Kasumi-1 (cell line): ENCODE results near the gene VPS35L.
A peak's percentile ranks its signal among the peaks of the same experiment; 100 is the strongest.
"Not testable (repeated sequence)": the region's sequence is repeated elsewhere in the genome, so short reads cannot be mapped to it uniquely, and the experiment has no call there.

Experiments used
- DNase-seq, 2 experiments: peaks; one replicate each; lab custom pipeline; 2025; lab: John Stamatoyannopoulos, UW

Gene VPS35L

DNA sequence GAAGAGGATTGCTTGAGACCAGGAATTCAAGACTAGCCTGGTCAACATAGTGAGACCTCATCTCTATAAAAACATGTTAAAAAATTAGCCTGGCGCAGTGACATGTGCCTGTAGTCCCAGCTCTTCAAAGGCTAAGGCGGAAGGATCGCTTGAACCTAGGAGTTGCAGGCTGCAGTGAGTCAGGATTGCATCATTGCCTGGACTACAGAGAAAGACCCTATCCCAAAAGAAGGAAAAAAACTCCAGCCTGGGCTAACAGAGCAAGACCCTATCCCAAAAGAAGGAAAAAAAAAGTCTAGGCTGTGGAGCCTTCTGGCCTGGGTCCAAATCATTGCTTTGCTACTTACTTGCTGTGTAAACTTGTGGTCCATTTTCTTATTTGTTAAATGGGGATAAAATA is 26.8 kb upstream of the VPS35L start:
- no peak for DNase-seq

DNA sequence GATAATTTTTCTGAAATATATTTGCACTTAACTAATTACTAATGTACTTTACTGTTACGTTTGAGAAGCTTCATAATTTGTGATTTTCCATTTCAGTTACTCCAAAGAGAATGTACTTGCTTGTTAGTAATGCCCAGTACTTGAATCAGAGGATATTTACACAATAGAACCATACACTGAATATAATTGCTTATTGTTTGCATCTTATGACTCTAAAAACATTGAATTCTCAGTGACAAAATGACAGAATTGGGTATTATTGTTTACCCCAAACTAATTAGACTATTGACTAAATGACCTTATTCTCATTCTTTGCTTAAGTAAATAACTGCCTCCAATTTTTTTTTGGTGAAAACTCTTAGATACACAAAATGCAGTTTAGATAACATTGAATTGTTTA is 22.9 kb upstream of the VPS35L start:
- DNase-seq = no peak

DNA sequence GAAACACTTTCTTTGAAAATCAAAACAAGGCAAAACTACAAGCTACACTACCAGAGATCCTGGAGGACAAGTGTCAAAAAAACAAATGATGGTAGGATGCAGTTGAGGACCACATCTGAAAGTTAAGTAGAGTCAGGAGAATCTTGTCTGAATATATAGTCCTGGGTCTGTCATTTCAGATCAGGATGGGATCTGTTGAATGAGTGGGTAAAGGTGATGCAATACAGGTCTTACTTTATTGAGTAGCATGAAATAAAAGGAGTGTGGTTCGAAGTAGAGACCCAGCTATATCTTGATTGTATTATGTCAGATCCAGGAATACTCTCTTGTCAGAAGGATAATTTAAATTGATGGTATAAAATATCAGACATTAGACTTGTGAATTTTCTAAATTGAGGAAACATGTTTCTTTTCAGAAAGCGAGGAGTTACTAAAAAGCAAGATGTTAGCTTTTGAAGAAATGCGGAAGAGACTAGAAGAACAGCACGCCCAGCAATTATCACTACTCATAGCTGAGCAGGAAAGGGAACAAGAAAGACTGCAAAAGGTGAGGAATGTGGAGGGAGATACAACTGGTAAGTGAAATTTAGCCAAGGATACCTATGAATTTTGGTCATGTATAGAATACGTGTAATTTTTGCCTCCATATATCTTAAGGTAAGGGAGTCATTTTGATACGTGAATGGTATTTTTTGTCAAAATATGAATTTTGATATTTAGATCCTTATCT is 15.1 kb upstream of the VPS35L start:
- DNase-seq = no peak

DNA sequence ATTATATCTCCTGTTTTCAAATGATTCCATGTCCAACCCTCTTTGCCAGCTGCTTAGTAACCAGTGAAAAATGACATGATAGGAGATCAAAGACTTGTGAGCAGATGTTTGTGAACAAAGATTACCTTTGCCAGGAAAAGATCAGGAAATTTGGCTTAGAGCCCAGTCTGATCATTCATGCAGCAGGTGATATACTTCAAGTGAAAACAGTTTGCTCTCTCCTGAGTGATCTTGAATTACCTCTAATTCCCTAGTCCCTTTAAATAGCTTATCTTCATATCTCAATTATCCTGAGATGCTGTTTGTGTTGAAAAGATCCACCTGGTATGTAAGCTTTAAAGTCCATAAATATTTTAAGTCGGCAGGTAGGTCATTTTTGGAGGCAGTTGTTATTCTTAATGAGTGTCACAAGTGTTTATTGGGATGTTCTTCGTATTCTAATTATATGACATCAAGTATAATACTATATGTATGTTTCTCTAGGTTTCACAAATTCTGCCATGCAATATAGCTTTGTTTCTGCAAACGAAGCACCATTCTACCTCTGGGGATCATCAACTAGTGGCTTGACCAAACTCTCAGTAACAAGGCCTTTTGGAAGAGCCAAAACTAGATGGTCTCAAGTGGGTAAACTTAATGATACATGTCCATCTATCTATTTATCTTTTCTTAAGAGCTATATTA is 13.2 kb upstream of the VPS35L start:
- DNase-seq = no peak

DNA sequence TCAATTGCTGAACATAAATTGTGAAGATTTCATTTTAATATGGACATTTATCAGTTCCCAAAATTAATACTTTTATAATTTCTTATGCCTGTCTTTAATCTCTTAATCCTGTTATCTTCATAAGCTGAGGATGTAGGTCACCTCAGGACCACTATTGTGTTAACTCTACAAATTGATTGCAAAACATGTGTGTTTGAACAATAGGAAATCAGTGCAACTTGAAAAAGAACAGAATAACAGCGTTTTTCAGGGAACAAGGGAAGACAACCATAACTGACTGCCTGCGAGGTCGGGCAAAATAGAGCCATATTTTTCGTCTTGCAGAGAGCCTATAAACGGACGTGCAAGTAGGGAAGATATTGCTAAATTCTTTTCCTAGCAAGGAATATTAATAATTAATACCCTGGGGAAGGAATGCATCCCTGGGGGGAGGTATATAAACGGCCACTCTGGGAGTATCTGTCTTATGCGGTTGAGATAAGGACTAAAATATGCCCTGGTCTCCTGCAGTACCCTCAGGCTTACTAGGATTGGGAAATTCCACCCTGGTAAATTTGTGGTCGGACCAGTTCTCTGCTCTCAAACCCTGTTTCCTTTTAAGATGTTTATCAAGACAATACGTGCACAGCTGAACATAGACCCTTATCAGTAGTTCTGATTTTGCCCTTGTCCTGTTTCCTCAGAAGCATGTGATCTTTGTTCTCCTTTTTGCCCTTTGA is 12.1 kb upstream of the VPS35L start:
- DNase-seq = not testable (repeated sequence)

DNA sequence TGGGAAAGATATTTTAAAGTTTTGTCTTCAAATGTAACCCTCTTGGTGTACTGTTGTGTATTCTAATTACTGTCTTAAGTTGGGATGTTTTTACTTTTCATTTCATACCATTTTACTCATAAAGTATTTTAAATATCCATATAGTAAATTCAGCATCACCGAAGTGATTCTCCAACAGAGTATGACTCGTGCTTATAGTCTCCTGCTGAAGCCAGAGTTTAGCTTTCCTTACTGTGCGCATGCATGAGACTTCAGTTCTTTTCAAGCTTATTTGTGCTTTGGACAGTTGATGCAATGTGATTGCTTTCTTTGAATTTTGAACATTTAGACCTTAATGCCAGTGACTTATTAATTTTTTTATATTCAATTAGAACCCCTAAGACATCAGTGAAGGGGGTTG is 7.4 kb upstream of the VPS35L start:
- DNase-seq = no peak

DNA sequence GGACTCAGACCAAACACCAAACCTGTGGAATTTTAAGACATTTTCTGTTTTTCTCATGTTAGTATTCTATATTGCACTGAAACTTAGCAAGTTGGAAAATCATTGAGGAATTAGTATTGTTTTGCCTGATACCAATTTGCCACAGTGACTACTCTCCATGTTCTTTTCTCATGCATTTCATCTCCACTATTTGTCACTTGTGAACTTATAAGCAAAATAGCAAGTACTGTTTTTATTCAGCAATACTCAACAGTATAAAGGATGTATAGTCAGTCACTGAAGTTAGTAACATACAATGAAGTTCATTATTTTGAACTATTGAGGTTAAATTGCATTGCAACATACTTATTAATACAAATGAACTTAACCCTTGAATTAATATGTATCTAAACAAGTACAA is 5.8 kb upstream of the VPS35L start:
- no peak for DNase-seq

DNA sequence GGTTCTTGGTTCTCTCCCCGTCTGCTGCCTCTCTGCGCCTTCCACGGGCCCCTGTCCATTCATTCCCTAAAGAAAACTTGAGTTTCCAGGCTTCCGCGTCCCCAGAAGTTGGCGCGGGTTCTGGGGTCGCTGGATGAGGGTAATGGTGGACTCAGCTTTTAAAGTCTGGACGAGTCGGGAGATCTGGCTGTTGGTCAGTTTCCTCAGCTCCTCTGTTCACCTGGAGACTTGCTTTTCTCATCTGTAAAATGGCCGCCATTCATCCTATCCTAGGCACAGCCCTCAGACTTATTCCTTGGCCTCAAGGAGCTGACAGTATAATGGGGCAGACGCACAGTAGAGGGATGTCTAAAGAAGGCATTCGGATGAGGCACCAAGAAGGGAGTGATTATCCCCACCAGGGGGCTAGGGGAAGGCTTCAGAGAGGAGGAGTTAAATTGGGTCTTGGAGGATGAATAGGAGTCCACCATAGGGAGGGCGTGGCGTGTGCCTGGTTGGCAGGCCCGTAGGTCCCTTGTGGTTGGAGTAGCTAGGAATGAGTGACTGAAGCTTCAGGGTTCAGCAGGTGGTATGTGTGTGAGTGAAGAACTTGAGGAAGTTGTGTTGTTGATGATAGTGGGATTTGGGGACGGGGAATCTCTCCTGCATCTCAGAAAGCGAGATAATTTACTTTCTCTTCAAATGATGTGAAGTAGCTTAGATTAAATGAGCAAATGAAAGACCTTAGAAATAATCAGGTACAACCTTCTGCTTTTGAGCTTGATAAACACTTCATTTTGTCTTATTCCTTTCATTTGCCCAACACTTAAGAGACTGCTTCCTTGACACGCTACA is 652 bp downstream of the VPS35L start:
- no peak for DNase-seq

DNA sequence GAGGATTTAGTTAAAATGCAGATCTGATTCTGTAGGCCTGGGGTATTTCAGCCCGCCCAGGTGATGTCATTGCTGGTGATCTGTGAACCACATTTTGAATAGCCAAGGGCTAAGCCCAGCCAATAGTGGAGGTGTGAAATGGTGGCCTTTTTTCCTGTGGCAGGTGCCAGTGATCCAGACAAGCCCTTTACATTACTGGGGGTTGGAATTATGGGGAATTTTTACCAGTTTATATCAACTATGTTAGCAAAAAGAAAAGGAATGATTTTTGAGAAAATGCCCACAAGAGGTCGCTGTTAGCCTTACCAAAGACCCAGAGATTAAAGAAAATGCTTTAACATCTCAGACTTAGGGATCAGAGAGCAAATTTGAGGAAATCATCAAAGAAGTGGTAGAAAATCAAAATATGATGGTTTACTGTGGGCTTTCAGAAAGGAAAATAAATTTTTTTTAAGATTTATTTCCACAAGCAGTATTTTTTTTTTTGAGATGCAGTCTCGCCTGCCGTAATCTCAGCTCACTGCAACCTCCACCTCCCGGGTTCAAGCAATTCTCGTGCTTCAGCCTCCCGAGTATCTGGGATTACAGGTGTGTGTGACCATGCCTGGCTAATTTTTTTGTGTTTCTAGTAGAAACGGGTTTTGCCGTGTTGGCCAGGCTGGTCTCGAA is 3.9 kb downstream of the VPS35L start:
- peak; percentile 27 to 44 for DNase-seq

DNA sequence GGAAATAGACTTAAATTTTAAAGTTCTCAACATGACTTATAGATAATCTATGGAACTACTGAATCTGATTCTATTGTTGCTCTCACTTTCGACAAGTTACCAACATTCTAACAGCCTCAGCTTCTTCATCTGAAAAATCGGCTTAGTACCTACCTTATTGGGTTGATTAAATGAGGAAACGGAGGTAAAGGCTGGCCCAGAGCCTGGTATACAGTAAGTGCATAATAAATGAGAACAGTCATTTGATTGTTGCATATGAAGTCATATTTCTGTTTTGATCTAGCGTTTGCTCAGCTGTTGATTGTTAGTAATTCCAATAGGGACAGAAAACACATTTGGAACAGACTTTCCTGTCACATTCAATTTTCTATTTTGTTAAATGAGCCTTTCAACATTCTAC is 4.6 kb downstream of the VPS35L start:
- DNase-seq = no peak

DNA sequence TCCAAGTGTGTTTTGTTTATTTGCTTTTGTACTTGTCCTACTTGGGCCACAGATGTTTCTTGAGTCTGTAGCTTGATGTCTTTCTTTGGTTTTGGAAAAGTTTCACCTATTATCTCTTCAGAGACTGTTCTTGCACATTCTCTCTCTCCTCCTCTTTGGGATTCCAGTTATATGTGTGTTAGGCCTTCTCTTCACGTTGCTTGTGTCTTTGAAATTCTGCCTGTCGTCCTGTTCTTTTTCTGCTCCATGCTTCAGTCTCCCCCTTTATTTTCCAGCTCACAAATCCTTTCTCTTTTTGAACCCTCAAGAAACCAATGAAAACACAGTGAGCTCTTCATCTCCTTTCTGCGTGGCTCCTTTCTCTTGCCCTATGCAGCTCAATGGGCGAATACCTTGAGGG is 7.9 kb downstream of the VPS35L start:
- DNase-seq = no peak

DNA sequence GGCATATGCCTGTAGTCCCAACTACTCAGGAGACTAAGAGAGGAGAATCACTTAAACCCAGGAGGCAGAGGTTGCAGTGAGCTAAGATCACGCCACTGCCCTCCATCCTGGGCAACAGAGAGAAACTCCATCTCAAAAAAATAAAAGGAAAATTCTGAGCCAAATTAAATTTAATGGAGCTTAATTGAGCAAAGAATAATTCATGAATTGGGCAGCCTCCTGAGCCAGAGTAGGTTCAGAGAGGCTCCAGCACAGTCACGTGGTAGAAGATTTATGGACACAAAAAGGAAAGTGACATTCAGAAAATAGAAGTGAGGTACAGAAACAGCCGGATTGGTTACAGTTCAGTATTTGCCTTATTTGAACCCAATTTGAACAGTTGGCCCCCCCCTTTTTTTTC is 10.9 kb downstream of the VPS35L start:
- no peak for DNase-seq

DNA sequence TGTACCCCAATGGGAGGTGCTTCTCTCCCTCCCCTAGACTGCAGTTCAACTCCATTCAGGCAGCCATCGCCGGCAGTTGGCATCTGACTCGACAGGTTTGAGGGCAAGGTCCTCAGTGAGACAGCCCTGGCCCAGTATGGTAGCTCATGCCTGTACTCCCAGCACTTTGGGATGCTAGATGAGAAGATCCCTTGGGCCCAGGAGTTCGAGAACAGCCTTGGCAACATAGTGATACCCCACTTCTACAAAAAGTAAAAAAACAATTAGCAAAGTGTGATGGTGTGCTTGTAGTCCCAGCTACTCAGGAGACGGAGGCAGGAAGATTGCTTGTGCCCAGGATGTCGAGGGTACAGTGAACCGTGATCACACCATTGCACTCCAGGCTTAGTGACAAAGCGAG is 12.1 kb downstream of the VPS35L start:
- no peak for DNase-seq

DNA sequence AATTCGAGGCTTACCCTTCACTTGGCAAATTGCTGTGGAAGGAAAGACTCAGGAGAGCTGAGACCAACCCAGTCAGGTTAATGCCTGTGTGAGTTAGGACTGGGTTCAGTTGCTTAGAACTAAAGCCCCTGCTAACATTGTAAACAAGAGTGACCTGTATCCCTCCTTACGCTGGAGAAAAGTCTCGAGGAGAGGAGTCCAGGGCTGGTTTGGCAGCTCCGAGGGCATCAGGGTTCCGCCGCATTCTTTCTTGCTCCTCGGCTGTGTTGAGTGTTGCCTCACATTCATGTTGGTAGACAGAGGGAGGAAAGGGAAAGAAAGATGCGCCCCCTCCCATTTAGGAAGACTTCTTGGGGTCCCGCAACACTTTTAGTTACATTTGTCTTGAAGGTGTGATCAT is 18.5 kb downstream of the VPS35L start:
- no peak for DNase-seq

DNA sequence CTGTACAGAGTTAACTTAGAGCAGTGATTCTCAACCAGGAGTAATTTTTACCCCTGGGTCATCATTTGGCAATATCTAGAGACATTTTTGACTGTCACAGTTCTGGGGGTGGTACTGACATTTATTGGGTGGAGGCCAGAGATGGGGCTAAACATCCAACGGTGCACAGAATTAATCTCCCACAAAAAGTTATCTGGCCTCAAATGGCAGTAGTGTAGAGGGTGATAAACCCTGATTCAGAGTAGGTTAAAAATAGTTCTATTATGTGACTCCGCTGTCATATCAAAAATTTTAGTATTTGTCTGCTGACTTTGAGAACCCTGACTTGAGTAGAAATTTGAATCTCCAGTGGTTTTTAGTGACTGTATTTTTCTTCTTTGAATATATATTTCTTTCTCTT is 19.1 kb downstream of the VPS35L start:
- no peak for DNase-seq

DNA sequence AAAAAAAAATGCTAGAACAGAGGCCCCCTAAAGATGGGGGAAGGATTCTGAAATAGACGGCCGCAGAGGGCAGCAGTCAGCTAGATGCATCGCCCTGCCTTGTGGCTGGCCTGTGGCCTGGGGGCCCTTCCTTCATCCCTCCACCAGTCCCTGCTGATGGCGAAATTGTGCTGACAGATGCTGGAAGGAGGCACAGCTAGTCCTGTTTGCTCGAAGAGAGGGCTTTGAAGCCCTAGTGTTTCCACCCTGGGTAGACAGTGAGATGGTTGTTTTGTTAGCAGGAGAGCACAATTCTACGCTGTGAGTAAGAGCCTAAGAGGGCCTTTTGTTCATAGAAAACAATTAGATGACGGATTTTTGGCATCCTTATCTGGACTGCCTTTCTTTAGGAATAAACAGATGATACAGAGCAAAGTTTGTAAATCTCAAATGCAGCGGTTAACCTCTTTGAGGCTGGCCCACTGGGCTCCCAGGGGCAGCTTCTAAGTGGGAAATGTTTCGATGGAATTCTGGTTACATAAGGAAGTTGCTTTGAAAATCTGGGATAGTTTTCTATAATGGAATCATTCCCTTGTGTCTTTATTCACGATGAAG is 23.0 kb downstream of the VPS35L start:
- DNase-seq = peak in 1 of 2 experiments; percentile 6

DNA sequence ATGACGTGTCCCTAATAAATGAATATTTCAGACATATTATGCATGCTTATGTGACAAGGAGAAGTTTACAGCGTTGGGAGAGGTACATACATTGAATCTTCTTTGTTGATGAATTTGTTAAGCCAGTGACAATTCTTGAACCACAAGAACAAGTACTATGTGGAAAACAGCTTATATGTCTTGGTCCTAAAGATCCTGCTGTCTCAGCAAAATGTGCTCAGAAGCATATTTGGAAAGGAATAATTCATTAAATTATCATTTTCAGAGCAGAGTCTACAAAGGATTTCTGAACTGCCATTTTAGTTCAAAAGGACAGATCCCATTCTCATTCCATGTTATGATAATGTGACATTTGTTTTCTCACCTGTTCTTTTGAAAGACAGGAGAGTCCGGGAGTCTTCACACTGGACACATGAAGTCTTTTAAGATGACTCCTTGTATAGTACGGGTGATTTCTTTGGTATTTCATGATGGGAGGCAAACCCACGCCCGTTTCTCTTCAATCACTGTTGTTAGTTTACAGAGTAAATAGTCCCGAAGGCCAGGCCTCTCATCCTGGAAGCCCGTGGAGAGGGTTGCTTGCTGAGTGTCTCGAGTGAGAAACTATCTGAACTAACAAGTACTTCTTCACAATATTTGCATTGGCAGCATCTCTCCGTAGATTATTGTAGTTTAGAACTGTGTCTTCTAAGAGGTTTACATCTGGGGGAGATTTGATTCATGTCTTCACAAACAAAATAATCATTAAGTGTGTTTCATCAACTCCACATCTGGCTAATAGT is 26.7 kb downstream of the VPS35L start:
- no peak for DNase-seq

DNA sequence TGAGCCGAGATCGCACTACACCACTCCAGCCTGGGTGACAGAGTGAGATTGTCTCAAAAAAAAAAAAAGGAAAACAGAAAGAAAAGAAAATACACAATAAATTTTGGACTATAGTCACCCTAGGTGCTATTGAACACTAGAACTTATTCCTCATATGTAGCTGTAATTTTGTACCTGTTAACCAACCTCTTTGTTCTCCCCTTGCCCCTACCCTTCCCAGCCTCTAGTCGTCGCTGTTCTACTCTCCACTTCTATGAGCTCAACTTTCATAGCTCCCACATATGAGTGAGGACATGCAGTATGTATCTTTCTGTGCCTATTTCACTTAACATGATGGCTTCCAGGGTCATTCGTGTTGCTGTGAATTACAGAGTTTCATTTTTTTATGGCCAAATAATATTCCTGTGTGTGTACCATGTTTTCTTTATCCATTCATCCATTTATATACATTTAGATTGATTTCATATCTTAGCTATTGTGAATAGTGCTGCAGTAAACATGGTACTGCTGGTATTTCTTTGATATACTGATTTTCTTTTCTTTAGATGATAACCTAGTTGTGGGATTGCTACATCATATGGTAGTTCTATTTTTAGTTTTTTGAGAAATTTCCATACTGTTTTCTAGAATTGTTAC is 28.3 kb downstream of the VPS35L start:
- DNase-seq = peak; percentile 29 to 53

DNA sequence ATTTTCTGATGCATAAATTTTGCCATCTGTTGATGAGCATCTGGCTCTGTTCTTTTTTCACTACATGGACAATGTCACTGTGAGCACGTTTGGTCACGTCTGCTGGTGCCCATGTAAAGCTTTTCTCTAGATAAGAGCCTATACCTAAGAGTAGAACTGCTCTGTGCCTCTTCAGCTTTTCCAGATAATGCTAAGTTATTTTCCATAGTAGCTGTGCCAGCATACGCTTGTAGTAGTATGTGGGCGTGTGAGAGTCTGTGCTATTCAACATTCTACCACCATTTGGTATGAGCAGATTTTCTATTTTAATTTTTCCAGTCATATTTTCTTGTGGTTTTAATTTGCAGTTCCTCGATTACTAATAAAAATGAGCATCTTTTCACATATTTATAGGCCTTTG is 33.2 kb downstream of the VPS35L start:
- DNase-seq = no peak

DNA sequence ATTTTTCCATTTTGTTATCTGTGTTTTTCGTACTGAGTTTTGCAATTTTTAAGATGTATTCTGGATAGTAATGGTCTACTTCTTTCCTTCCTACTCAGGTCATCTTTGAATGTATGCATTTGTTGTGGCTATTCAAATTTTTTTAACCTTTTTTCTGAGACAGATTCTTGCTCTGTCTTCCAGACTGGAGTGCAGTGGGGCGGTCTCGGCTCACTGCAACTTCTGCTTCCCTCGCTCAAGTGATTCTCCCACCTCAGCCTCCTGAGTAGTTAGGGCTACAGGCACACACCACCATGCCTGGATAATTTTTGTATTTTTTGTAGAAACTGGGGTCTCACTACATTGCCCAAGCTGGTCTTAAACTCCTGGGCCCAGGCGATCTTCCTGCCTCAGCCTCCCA is 33.6 kb downstream of the VPS35L start:
- DNase-seq = no peak
